GM12872 (cell line): Measurements from ENCODE around the gene GPD2.

Experiments
- CTCF ChIP-seq: IDR thresholded peaks from 3 replicates; pipeline ENCODE4 v1.5.1; 2011; ENCODE audit warnings: low read depth, mild to moderate bottlenecking, low read length, moderate library complexity; ENCODE audit not compliant: insufficient read depth

GPD2 gene

GRCh38 chr2:156539086-156539860 is 103.1 kb downstream of the GPD2 start:
- no peak for TF ChIP-seq CTCF

DNA sequence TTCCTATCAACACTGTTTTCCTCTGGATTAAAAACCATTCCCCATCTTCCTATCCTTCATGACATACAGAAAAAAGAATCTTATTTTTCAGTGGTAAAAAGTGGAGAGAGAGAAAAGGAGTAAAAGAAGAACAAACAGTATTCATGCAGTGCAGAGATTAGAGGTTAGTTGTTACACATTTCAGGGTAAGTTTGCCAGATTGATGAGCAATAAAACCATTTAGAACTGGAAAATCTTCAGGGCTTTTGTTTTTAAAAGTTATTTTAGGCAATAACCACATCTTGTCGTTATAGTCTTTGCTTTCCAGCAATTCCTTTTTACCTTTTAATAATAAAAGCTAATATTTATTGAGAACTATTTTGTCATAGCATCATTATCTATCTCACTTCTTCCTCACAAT is 104.5 kb downstream of the GPD2 start:
- TF ChIP-seq CTCF = no peak

- no peak for TF ChIP-seq CTCF
Measured at GRCh38 chr2:156541229-156541628, 105.0 kb downstream of the GPD2 start.

GRCh38 chr2:156541706-156542105 is 105.5 kb downstream of the GPD2 start:
- TF ChIP-seq CTCF = no peak

- no peak for TF ChIP-seq CTCF
Measured at GRCh38 chr2:156548413-156548812, 112.2 kb downstream of the GPD2 start.

DNA sequence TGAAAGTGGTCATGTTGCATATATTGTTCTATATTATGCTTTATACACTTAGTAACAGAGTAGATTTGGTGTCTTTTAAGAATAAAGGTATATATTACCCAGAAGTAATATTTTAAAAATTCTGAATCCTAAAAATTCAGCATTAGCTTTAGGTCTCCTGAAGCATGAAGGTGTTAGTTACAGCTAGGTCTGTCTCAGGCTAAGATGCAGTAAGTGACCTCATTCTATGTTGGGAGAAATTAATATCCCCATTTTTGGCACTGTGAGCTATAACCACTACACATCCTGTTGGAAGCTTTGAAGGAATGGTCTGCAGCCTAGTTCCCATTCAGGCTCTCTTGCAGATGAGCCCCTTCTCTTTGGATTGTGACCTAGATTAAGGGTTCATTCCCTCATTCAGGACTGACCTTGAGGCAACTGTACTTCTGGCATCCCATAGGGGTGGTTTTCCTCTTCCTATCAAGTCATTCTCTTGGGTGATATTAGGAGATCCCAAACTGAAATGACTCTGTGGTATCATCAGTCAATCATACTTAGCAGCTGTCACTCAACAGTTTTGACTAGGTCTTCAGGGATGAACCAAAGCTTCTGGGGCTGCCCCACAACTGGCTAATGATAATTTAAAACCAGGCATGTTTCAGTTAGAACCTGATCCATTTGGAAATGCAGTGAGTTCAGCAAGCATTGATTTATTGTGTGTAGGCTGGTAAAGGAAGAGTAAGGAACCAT is 117.7 kb downstream of the GPD2 start:
- TF ChIP-seq CTCF = no peak

GRCh38 chr2:156561326-156561725 is 125.1 kb downstream of the GPD2 start:
- TF ChIP-seq CTCF = no peak
